Muscle of leg (tissue), 16 donors: Measurements from ENCODE around the gene OR2A25. TPM values are rescaled to one million over a fixed set of nuclear protein-coding genes. Genes with fewer than 3 reads are reported as not detected.

Experiments used
- DNase-seq: peaks from one replicate; pipeline ENCODE4 v3.0.0; 2013
- H3K27ac ChIP-seq: one replicate; pipeline ENCODE4 v1.5.1; 2013; ENCODE audit warnings: mild to moderate bottlenecking, low read length, control low read depth
- H3K27me3 ChIP-seq: one replicate; pipeline ENCODE4 v1.6.1; 2013; ENCODE audit warnings: low read length; ENCODE audit not compliant: control insufficient read depth, insufficient read depth
- H3K36me3 ChIP-seq: one replicate; pipeline ENCODE4 v1.6.1; 2013; ENCODE audit warnings: low read length; ENCODE audit not compliant: control insufficient read depth, insufficient read depth
- H3K4me1 ChIP-seq: one replicate; pipeline ENCODE4 v1.6.1; 2013; ENCODE audit warnings: low read length; ENCODE audit not compliant: control insufficient read depth, insufficient read depth
- H3K4me3 ChIP-seq: one replicate; pipeline ENCODE4 v1.5.1; 2013; ENCODE audit warnings: low read length, control low read depth
- H3K9me3 ChIP-seq: replicated peaks from 2 replicates; pipeline ENCODE4 v1.6.1; 2013; ENCODE audit warnings: low read depth, low read length; ENCODE audit not compliant: control insufficient read depth
- WGBS: methylation state at CpG from one replicate; pipeline ENCODE4 v1.1.5; 2013; ENCODE audit warnings: missing lambda C conversion rate; ENCODE audit not compliant: insufficient coverage; 5-methylcytosine and 5-hydroxymethylcytosine counted together
- long read RNA-seq, 11 donors: transcript quantifications; one replicate each; lab custom pipeline, GENCODE V29; 2026
- polyA plus RNA-seq, 8 donors: library from polyadenylated mRNA; unstranded; fragments of 120-200 nt; gene quantifications; one replicate each; pipeline versions ENCODE4 v1.2.1 to v1.2.3, GENCODE V29; 2013; ENCODE audit warnings: inconsistent platforms in 1 of 8, low replicate concordance in 1 of 8; ENCODE audit not compliant: insufficient read length in 8 of 8, insufficient read depth in 1 of 8
- total RNA-seq: library from RNA; stranded (reverse); fragments of 120-200 nt; gene quantifications from one replicate; pipeline ENCODE4 v1.2.4, GENCODE V29; 2013

The OR2A25 gene
- not detected for total RNA-seq
- under 1 TPM in 1 of 8 donors, not detected in 7; 0.08 TPM for polyA plus RNA-seq
- long read RNA-seq, donor 1 = 0 reads
- long read RNA-seq, donor 2 = 0 reads
- long read RNA-seq, donor 3 = 0 reads
- long read RNA-seq, donor 4 = 0 reads
- long read RNA-seq, donor 5 = 0 reads
- long read RNA-seq, donor 6 = 0 reads
- long read RNA-seq, donor 7 = 0 reads
- long read RNA-seq, donor 8 = 0 reads
- long read RNA-seq, donor 9 = 0 reads
- long read RNA-seq, donor 10 = 0 reads
- long read RNA-seq, donor 11 = 0 reads

DNA sequence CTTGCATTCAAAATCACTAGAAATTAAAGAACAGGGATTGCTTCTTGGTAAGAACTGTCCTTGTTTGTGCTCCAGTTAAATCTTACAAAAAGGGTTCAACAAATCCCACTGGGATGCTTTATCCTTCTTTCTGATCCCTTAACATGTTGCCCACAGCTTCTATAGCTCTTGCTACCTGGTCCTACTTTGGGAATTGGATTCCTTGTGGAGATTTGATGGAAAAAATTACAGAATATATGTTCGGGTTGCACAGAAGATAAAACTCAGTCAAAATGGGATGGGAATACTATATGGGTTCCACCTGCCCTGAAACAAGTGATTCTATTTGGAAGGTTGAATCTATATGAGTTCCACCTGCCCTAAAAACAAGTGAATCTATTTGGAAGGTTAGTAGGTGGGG lies at the start of gene OR2A25:
OR2A25 (plus strand) TSS at position 301 of the 400 bp plus-strand sequence. CDS start 4,409 bp downstream, outside the sequence.
- no peaks in the 10 kb centered on the region for H3K9me3 ChIP-seq
- H3K4me1 ChIP-seq = no peaks in the 10 kb centered on the region
- no peak for DNase-seq
- no peak within 1 kb of the TSS for H3K27ac ChIP-seq
- no peaks in the 10 kb centered on the region for H3K36me3 ChIP-seq
- no peaks in the 10 kb centered on the region for H3K27me3 ChIP-seq
- WGBS = 67% methylated on average over 1 of the region's 1 CpG
- no peak within 1 kb of the TSS for H3K4me3 ChIP-seq

DNA sequence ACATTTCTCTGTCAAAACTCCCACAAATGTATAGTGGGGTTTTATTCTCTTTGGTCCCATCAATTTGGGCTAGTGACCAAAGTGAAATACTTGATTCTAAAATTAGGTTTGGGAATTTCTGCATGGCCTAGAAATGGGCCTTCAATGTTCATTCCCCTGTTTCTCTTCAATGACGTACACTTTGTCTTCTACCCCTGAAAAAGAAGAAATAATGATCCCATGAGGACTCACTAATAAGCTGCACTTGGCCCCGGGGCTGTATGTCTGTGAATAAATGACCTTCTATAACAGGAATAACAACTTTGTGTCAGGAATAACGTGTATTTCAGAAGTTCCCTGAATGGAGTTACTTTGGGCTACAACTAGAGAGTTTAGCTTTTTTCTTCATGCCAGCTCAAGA lies 49.3 kb upstream of the OR2A25 start:
- no peaks in the 10 kb centered on the region for H3K9me3 ChIP-seq
- WGBS = no CpG with 5 or more reads among the region's 3 CpGs
- peak overlapping the region; percentile 14 for H3K27ac ChIP-seq
- peak; percentile 53 for DNase-seq
- no peaks in the 10 kb centered on the region for H3K4me1 ChIP-seq
- H3K27me3 ChIP-seq = no peaks in the 10 kb centered on the region
- H3K4me3 ChIP-seq = no peak overlapping the region
- H3K36me3 ChIP-seq = no peaks in the 10 kb centered on the region

DNA sequence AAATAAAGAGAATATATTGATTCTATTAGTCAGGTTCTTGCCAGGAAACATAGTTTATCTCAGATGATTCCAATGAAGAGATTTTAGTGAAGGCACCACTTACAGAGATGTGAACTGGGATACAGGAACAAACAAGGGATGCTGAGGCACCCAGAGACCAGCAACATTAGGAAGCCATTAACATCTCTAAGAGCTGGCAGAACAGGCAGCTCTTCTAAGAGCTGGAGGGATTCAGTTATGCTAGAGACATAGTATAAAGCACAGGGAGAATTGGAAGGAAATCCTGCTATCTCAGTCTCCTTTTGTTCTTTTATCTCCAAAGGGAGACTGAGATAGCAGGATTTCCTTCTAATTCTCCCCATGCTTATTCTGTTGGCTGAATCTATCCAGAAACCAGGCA lies 47.4 kb upstream of the OR2A25 start:
- H3K27me3 ChIP-seq = no peaks in the 10 kb centered on the region
- no peaks in the 10 kb centered on the region for H3K4me1 ChIP-seq
- DNase-seq = no peak

GRCh38 chr7:144023171-144023827 lies 46.3 kb upstream of the OR2A25 start:
- H3K36me3 ChIP-seq = no peaks in the 10 kb centered on the region
- H3K27ac ChIP-seq = no peak overlapping the region
- no peaks in the 10 kb centered on the region for H3K27me3 ChIP-seq
- H3K9me3 ChIP-seq = no peaks in the 10 kb centered on the region
- H3K4me3 ChIP-seq = no peak overlapping the region
- no CpG with 5 or more reads among the region's 4 CpGs for WGBS
- no peak for DNase-seq
- H3K4me1 ChIP-seq = no peaks in the 10 kb centered on the region

More for the DNA sequence above, 47.4 kb upstream of the OR2A25 start:
- Histone ChIP-seq H3K27ac (no peak overlapping the region), H3K9me3 (no peaks in the 10 kb centered on the region), H3K36me3 (no peaks in the 10 kb centered on the region), H3K4me3 (no peak overlapping the region)

DNA sequence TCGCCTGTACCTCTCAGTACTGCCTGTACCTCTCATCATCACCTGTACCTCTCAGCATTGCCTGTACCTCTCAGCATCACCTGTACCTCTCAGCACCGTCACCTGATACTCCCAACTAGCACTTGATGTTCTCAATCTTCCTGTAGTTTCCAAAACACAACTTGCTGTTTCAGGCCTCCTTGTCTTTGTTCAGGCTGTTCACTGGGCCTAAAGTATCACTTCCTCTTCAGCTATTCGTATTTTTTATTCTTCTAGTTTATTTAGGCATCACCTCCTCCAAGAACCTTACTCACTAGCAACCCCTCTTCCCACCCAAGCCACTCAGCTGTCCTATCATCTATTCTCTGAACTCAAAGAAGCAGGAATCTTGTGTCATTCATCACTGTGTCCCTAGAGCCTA lies 45.4 kb upstream of the OR2A25 start:
- no peaks in the 10 kb centered on the region for H3K9me3 ChIP-seq
- H3K27me3 ChIP-seq = no peaks in the 10 kb centered on the region
- DNase-seq = no peak
- WGBS = 81% methylated on average over 3 of the region's 3 CpGs
- no peak overlapping the region for H3K27ac ChIP-seq
- H3K4me3 ChIP-seq = no peak overlapping the region
- H3K36me3 ChIP-seq = no peaks in the 10 kb centered on the region
- H3K4me1 ChIP-seq = no peaks in the 10 kb centered on the region

GRCh38 chr7:144026203-144026883 lies 43.3 kb upstream of the OR2A25 start:
- H3K27ac ChIP-seq = no peak overlapping the region
- H3K4me1 ChIP-seq = no peaks in the 10 kb centered on the region
- H3K27me3 ChIP-seq = no peaks in the 10 kb centered on the region
- DNase-seq = no peak
- H3K9me3 ChIP-seq = no peaks in the 10 kb centered on the region
- H3K36me3 ChIP-seq = no peaks in the 10 kb centered on the region
- 64% methylated on average over 3 of the region's 4 CpGs for WGBS
- H3K4me3 ChIP-seq = no peak overlapping the region

- no peak overlapping the region for H3K27ac ChIP-seq
- peak; percentile 57 for DNase-seq
- no peaks in the 10 kb centered on the region for H3K4me1 ChIP-seq
- no CpG with 5 or more reads among the region's 3 CpGs for WGBS
- no peak overlapping the region for H3K4me3 ChIP-seq
- no peaks in the 10 kb centered on the region for H3K36me3 ChIP-seq
- no peaks in the 10 kb centered on the region for H3K27me3 ChIP-seq
- H3K9me3 ChIP-seq = no peaks in the 10 kb centered on the region
These were observed 42.5 kb upstream of the OR2A25 start for GRCh38 chr7:144027070-144027469.

DNA sequence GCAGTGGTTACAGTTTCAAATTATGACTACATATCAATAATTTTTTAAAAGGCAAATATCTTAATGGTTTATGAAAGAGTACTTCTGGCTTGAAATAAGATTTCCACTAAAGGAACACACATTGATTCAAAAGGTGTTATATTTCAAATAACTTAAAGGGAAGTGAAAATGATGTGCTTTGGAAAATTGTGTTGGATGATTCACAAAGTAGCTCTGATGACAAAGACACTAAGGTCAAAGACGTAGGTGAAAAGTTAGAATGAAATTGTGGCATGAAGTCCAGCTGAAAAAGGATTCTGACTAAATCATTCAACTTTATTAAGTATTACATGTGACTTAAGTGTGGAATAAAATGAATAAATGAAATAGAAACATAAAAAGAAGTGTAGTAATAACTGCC lies 41.6 kb upstream of the OR2A25 start:
- Histone ChIP-seq H3K4me3 (no peak overlapping the region), H3K27me3 (no peaks in the 10 kb centered on the region), H3K27ac (no peak overlapping the region), H3K4me1 (no peaks in the 10 kb centered on the region), H3K9me3 (no peaks in the 10 kb centered on the region), H3K36me3 (no peaks in the 10 kb centered on the region)
- DNase-seq = no peak
- no CpG with 5 or more reads among the region's 1 CpG for WGBS

GRCh38 chr7:144028547-144028946 lies 41.1 kb upstream of the OR2A25 start:
- H3K36me3 ChIP-seq = no peaks in the 10 kb centered on the region
- no peak overlapping the region for H3K27ac ChIP-seq
- WGBS = no CpG with 5 or more reads among the region's 3 CpGs
- no peaks in the 10 kb centered on the region for H3K4me1 ChIP-seq
- no peak overlapping the region for H3K4me3 ChIP-seq
- no peaks in the 10 kb centered on the region for H3K9me3 ChIP-seq
- H3K27me3 ChIP-seq = no peaks in the 10 kb centered on the region
- DNase-seq = no peak

- no peaks in the 10 kb centered on the region for H3K4me1 ChIP-seq
- no peaks in the 10 kb centered on the region for H3K36me3 ChIP-seq
- H3K27ac ChIP-seq = no peak overlapping the region
- no peaks in the 10 kb centered on the region for H3K27me3 ChIP-seq
- no peak for DNase-seq
- no peak overlapping the region for H3K4me3 ChIP-seq
- H3K9me3 ChIP-seq = no peaks in the 10 kb centered on the region
- WGBS = 30% methylated on average over 2 of the region's 5 CpGs
These were observed 37.1 kb upstream of the OR2A25 start for GRCh38 chr7:144032516-144032915.
